Progenitor cell of endocrine pancreas (in vitro differentiated cells): Measurements from ENCODE around the gene PI4K2A. TPM values are rescaled to one million over a fixed set of nuclear protein-coding genes. Genes with fewer than 3 reads are reported as not detected.

Experiments
- DNase-seq: peaks from one replicate; pipeline ENCODE4 v3.0.0; 2021; ENCODE audit warnings: low spot score; ENCODE audit not compliant: unreplicated experiment
- H3K27ac Mint-ChIP-seq: 2 replicates; pipeline ENCODE4 v1.8.0; 2021; ENCODE audit warnings: mild to moderate bottlenecking, moderate library complexity, mixed read lengths
- H3K27me3 Mint-ChIP-seq: 2 replicates; pipeline ENCODE4 v1.8.0; 2021; ENCODE audit warnings: mixed read lengths
- H3K36me3 Mint-ChIP-seq: 2 replicates; pipeline ENCODE4 v1.8.0; 2022; ENCODE audit warnings: mixed read lengths; ENCODE audit not compliant: insufficient read depth
- H3K4me1 Mint-ChIP-seq: 2 replicates; pipeline ENCODE4 v1.8.0; 2021; ENCODE audit warnings: low read depth, mixed read lengths
- H3K4me3 Mint-ChIP-seq: 2 replicates; pipeline ENCODE4 v1.8.0; 2021; ENCODE audit warnings: low read depth, mild to moderate bottlenecking, moderate library complexity, mixed read lengths
- H3K9me3 Mint-ChIP-seq: 2 replicates; pipeline ENCODE4 v1.8.0; 2021; ENCODE audit warnings: low read depth, mixed read lengths
- total RNA-seq: library from RNA; stranded (reverse); gene quantifications from 2 replicates; pipeline ENCODE4 v1.2.1, GENCODE V29; 2021
- TF ChIP-seq, protein P1 (sequence below): fragments of 200-600 bp; sonication (generic); IDR thresholded peaks from one replicate; pipeline ENCODE4 v1.5.0; 2021; ENCODE audit warnings: antibody characterized with exemption, mild to moderate bottlenecking; ENCODE audit not compliant: unreplicated experiment

The PI4K2A gene
- total RNA-seq, 1 donor from 2014 or later, result 18.9 TPM

DNA sequence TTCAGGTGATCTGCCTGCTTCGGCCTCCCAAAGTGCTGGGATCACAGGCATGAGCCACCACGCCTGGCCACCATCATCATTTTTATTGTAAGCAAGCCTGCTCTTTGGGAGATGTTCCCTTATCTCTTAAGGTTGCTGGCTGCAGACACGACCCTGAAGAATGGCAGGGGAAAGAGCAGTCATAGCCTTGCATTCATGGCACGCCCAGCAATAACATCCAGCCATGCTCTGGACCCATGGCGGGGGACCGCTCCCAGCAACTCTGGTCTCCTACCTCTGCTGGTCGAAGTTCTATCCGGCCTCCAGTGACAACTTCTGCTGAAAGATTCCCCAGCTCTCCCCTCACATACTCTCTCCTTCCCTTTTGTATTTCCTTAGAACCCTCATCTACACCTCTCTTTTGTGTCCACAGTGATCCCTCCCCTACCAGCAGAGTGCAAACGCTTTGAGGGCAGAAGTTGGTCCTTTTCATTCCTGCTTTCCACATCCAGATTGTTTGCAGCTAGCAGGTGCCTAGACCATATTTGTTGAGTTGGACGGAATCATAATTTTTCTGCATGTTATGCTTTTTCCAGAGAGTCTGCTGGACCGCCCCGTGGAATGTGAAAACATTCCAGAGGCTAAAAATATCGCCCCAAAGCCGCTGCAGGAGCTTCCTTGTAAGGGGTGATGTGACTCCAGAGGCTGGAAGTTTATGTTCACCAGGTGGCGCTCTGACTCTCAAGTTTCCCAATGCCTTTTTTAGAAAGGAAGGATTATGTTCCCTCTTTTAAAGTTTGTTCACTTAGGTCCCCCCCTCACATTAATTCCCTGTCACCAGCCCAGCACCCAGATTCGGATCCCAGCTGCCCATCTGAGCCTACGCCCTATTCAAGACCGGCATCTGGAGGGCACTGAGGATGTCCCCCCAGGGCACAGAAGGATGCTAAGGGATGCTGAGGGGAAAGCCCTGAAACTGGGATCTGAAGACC is 68.8 kb downstream of the PI4K2A start:
- Mint-ChIP-seq H3K4me3 (no peak overlapping the region), H3K27ac (no peak overlapping the region)
- no peak for DNase-seq

DNA sequence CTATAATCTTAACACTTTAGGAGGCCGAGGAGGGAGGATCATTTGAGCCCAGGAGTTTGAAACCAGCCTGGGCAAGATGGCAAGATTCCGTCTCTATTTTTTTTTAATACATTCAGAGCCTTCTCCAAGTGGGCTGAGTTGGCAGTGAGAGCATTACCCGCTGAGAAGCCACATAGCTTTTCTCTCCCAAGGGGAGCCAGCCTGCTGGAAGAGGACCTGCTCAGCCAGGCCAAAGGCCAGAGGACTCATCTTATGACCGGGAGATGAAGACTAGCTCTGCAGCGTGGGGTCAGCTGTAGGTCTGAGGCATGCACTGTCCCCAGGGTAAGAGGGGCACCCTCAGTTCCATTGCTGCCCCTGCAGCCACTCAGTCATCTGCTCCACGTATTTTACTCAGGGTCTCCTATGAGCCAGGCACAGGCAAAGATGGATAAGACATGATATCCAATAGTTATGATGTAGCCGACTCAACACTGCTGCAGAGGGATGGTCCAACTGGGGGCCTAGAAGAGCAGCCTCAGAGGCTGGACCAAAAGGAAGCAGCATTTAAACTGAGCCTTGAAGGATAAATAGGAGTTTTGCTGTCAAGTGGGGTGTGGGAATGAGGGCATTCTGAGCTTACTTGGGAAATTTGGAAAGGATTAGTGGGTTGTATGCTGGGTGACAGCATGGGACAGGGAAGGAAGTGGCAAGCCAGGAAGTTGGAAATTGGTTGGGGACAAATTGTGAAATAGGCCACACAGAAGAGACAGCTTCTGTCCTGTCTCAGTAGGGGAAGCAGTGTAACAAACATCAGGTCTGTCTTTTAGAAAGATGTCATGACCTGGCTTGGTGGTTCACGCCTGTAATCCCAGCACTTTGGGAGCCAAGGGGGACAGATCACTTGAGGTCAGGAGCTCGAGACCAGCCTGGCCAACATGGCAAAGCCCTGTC is 71.4 kb downstream of the PI4K2A start:
- Mint-ChIP-seq H3K27me3 (peaks cover 51% of the 10 kb centered on the region), H3K27ac (no peak overlapping the region), H3K9me3 (no peaks in the 10 kb centered on the region), H3K4me3 (peak overlapping the region; percentile 25), H3K4me1 (peaks cover 10% of the 10 kb centered on the region), H3K36me3 (no peaks in the 10 kb centered on the region)
- no peak for DNase-seq
- TF ChIP-seq, protein P1, sequence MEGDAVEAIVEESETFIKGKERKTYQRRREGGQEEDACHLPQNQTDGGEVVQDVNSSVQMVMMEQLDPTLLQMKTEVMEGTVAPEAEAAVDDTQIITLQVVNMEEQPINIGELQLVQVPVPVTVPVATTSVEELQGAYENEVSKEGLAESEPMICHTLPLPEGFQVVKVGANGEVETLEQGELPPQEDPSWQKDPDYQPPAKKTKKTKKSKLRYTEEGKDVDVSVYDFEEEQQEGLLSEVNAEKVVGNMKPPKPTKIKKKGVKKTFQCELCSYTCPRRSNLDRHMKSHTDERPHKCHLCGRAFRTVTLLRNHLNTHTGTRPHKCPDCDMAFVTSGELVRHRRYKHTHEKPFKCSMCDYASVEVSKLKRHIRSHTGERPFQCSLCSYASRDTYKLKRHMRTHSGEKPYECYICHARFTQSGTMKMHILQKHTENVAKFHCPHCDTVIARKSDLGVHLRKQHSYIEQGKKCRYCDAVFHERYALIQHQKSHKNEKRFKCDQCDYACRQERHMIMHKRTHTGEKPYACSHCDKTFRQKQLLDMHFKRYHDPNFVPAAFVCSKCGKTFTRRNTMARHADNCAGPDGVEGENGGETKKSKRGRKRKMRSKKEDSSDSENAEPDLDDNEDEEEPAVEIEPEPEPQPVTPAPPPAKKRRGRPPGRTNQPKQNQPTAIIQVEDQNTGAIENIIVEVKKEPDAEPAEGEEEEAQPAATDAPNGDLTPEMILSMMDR, result no peak

More for the DNA sequence above, 68.8 kb downstream of the PI4K2A start:
- H3K27me3 Mint-ChIP-seq, result peaks cover 32% of the 10 kb centered on the region
- H3K9me3 Mint-ChIP-seq, result no peaks in the 10 kb centered on the region
- peaks cover 5% of the 10 kb centered on the region for H3K4me1 Mint-ChIP-seq
- H3K36me3 Mint-ChIP-seq, result no peaks in the 10 kb centered on the region
- TF ChIP-seq, protein P1, result peak; percentile 64

DNA sequence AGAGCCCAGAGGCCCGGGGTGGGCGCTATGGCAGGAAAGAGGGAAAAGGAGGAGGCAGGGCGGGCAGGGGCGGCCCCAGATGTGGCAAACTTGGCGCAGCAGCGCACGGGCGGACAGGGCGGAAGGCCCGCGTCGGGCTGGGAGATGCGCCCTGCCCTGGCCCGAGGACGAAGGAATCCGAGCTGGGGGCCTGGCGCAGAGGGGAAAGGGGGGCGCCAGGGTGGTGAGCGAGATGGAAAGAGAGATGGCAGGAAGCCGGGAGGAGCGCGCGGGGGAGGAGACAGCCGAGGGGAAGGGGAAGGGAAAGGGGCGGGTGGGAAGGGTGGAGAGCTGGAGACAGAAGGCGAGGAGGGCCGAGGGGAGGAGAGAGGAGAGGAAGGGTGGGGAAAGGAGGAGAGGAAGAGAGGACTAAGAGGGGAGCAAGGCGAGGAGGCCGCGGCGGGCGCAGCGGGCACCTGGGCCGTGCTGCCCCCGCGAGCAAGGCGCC is 72.9 kb downstream of the PI4K2A start, which contains the start of gene MARVELD1:
Gene MARVELD1, plus strand, starts transcription at position 392 of the 487 bp plus-strand sequence. CDS start 147 bp downstream, outside the sequence.
- no peak for DNase-seq

DNA sequence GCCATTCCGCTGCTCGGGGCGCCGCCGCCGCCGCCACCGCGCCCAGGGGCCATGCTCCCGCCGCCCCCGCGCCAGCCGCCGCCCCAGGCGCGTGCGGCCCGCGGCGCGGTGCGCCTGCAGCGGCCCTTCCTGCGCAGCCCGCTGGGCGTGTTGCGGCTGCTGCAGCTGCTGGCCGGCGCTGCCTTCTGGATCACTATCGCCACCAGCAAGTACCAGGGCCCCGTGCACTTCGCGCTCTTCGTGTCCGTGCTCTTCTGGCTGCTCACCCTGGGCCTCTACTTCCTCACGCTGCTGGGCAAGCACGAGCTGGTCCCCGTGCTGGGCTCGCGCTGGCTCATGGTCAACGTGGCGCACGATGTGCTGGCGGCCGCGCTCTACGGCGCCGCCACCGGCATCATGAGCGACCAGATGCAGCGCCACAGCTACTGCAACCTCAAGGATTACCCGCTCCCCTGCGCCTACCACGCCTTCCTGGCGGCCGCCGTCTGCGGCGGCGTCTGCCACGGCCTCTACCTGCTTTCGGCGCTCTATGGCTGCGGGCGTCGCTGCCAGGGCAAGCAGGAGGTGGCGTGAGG is 73.4 kb downstream of the PI4K2A start:
- H3K27ac Mint-ChIP-seq, result peak overlapping the region; percentile 97
- TF ChIP-seq, protein P1, result peak; percentile 36
- no peaks in the 10 kb centered on the region for H3K9me3 Mint-ChIP-seq
- peaks cover 43% of the 10 kb centered on the region for H3K27me3 Mint-ChIP-seq
- peak; percentile 44 for DNase-seq
- peak overlapping the region; percentile 94 for H3K4me3 Mint-ChIP-seq
- peaks cover 1% of the 10 kb centered on the region for H3K36me3 Mint-ChIP-seq
- peaks cover 11% of the 10 kb centered on the region for H3K4me1 Mint-ChIP-seq

More for the DNA sequence above, 72.9 kb downstream of the PI4K2A start, which contains the start of gene MARVELD1:
- TF ChIP-seq, protein P1, result no peak
- Mint-ChIP-seq H3K27ac (peak within 1 kb of the TSS; percentile 97), H3K36me3 (peaks cover 1% of the 10 kb centered on the region), H3K9me3 (no peaks in the 10 kb centered on the region), H3K27me3 (peaks cover 45% of the 10 kb centered on the region), H3K4me1 (peaks cover 11% of the 10 kb centered on the region), H3K4me3 (peak within 1 kb of the TSS; percentile 94)
